Dermis blood vessel endothelial cell (primary cell): Measurements from ENCODE around the gene STXBP2. TPM values are rescaled to one million over a fixed set of nuclear protein-coding genes. Genes with fewer than 3 reads are reported as not detected.

Experiments
- DNase-seq: peaks from one replicate; pipeline ENCODE4 v3.0.0; 2010
- total RNA-seq: library from RNA; depleted of rRNA; stranded (reverse); fragments of >200 nt; gene quantifications from 2 replicates; pipeline ENCODE4 v1.2.3, GENCODE V29; 2014

STXBP2 gene
- total RNA-seq, 1 donor from 2014 or later = 30.8 TPM

- no peak for DNase-seq
These were observed 1.2 kb upstream of the STXBP2 start for GRCh38 chr19:7635670-7636069.

- DNase-seq = no peak
These were observed 606 bp upstream of the STXBP2 start for GRCh38 chr19:7636317-7636690.

DNA sequence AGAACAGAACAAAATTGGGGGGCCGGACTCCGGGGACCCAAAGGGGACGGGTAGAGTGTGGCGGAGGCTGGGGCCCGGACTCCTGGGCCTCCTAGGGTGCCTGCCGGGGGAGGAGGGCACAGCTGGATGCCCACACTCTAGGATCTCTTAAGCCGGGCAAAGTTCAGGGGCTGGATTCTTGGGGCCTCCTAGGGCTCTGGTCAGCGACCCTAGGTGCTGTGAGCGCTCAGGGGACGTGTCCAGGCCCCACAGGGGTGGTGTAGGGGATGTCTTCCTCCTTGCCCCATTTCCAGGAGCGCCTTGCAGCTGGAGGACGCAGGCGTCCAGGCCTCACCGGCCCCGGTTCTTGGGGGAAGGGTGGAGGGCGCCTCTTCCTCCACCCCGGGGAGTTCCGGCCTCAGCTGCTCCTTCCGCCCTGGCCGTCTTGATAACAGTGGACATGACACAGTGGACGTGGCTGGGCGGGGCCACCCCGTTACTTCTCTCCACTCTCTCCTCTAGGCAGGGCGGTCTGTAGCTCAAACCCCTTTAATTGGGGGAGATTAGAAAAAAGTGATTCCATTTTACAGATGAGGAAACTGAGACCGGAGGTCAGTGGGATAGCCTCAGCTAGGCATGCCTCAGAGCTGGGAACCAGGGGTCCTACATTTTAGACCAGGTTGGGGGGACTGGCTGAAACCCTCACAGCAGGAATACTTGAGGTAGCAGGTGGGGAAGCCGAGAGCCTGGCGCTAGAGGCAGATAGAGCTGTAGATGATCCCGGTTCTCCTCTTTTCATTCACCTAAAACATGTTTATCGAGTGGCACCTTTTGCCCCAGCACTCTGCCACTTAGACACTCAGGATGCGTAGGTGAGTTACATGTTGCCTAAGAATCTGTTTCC, 705 bp downstream of the STXBP2 start:
- DNase-seq = peak; percentile 35

DNA sequence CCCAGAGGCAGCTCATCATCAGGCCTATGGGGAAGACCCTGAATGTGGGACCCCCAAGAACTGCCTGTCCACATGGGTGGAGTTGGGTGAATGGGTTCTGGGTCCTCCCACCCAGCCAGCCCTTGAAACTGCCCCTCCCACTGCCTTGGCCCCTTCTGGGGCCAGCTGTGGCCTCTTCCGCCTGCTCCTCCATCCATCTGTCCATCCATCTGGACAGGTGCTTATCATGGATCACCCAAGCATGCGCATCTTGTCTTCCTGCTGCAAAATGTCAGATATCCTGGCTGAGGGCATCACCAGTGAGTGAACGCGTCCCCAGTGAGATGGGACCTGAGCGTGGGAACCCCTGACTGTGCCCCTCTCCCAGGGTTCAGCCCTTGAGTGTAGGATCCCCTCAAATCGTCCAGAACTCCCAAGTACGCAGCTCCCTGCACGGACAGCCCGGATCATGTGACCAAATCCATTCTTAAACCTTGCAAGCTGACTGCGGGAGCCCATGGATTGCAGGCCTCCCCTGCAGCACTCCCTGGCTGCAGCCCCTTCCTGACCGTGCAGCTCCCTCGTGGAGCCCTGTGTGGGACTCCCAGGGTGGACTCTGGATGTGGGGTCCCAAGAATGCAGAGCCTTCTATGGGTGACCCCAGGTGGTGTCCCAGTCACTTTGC, 2.0 kb downstream of the STXBP2 start:
- no peak for DNase-seq

GRCh38 chr19:7639863-7640348, 3.0 kb downstream of the STXBP2 start:
- no peak for DNase-seq

- no peak for DNase-seq
These were observed 3.9 kb downstream of the STXBP2 start for GRCh38 chr19:7640803-7641202.

GRCh38 chr19:7641290-7642276, 4.7 kb downstream of the STXBP2 start:
- DNase-seq = no peak

- no peak for DNase-seq
These were observed 5.6 kb downstream of the STXBP2 start for GRCh38 chr19:7642295-7643030.

GRCh38 chr19:7643031-7643415, 6.1 kb downstream of the STXBP2 start:
- DNase-seq = no peak

DNA sequence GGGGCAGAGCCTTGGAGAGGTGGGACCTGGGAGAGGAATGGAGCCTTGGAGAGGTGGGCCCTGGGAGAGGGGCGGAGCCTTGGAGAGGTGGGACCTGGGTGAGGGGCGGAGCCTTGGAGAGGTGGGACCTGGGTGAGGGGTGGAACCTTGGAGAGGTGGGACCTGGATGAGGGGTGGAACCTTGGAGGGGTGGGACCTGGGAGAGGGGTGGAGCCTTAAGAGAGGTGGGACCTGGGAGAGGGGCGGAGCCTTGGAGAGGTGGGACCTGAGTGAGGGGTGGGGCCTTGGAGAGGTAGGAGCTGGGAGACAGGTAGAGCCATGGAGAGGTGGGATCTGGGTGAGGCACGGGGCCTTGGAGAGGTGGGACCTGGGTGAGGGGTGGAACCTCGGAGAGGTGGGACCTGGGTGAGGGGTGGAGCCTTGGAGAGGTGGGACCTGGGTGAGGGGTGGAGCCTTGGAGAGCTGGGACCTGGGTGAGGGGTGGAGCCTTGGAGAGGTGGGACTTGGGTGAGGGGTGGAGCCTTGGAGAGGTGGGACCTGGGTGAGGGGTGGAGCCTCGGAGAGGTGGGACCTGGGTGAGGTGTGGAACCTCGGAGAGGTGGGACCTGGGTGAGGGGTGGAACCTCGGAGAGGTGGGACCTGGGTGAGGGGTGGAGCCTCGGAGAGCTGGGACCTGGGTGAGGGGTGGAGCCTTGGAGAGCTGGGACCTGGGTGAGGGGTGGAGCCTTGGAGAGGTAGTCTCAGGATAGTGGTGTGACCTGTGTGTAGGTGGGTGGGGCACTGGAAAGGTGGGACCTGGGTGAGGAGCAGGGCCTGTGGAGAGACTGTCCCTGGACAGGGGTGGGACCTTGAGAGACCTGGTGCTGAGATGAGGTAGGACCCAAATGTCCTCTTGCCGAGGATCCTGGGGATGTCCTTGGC, 7.0 kb downstream of the STXBP2 start:
- peak; percentile 26 for DNase-seq

DNA sequence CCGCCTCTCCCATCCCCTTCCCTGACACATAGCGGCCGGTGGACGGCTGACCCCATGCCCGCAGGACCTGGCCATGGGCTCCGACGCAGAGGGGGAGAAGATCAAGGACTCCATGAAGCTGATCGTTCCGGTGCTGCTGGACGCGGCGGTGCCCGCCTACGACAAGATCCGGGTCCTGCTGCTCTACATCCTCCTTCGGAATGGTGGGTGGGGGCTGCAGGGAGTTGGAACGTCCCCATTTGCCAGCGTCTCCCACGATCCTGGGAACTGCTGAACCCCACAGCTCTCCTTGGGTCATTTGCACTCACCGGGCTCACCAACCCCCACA, 7.6 kb downstream of the STXBP2 start:
- DNase-seq = no peak

- no peak for DNase-seq
These were observed 8.3 kb downstream of the STXBP2 start for GRCh38 chr19:7645163-7645562.

DNA sequence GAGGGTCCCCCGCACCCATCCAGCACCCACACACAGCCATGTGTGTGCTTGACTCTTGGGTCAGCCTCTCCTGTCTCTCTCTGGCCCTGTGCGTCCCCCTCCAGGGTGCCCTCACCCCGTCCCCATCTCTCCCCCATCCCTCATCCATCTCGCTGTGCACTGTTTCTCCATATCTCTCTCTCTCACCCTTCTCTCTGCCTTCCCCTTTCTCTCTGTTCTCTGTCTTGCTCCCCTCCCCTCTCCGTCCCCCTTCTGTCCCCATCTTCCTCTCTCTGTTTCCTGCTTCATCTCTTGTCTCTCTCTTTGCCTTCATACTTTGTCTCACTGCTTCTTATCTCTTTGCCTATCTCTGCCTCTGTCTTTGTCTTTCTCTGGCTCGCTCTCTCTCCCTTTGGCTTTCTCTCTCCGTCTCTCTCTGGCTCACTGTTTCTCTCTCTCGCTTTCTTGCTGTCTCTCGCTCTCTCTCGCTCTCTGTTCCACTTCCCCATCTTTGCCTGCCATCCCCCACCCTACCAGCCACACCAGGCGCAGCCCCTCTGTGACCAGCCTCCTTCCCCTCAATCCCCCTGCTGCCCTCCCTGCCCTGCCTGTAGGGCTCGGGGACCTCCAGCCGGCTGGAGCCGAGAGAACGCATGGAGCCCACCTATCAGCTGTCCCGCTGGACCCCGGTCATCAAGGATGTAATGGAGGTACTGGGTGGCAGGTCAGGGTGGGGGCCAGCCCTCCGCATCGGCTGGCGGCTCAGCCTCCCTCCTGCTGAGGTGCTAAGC, 8.9 kb downstream of the STXBP2 start:
- DNase-seq = no peak

GRCh38 chr19:7646426-7646700, 9.5 kb downstream of the STXBP2 start:
- DNase-seq = no peak

DNA sequence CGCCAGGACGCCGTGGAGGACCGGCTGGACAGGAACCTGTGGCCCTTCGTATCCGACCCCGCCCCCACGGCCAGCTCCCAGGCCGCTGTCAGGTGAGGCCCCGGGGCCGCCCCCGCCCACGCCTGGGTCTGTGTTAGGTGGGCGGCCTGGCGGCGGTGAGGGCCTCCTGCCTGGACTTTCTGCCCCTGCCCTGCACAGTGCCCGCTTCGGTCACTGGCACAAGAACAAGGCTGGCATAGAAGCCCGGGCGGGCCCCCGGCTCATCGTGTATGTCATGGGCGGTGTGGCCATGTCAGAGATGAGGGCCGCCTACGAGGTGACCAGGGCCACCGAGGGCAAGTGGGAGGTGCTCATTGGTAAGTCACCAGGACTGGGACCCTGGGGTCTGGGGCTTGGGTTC, 10.2 kb downstream of the STXBP2 start:
- no peak for DNase-seq

DNA sequence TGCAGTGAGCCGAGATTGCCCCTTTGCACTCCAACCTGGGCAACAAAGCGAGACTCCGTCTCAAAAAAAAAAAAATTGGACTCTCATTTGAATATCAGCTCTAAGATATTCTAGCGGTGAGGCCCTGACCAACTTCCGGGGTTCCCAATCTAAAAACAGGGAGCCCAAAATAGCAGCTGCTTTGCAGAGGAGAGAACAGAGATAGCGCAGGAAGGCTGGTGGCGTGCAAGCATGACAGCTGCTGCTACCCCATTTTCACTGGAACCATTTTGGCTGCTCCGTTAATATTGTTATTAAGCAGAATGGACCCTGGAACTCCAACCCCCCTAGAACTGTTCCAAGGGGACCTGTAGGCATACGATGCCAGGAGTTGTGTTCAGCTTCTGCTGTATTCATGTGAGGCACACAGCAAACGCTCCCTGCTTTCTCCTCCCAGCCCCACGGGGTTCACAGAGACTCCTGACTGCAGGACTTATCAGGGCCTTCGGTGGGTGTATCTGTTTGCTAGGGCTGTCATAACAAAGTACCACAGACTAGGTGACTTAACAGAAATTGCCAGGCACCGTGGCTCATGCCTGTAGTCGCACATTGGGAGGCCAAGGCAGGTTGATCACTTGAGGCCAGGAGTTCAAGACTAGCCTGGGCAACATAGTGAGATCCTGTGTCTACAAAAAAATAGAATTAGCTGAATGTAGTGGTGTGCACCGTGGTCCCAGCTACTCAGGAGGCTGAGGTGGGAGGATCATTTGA, 11.5 kb downstream of the STXBP2 start:
- no peak for DNase-seq

DNA sequence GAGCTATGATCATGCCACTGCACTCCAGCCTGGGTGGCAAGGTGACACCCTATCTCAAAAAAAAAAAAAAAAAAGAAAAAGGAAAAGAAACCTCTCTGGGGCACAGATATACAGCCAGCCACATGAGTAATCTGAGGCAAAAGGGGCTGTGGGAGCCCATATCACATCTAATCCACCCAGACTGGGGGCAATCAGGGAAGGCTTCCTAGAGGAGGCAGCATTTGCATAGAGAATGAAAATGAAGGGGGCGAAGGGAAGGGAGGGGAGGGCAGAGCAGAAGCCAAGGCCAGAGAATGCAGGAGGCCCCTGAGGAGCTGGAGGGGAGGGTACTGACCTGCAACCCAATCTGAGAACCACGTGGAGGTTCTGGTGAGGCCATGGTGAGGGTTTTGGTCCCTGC, 13.2 kb downstream of the STXBP2 start:
- DNase-seq = no peak

- DNase-seq = peak; percentile 76
These were observed 15.2 kb downstream of the STXBP2 start for GRCh38 chr19:7652061-7652641.

DNA sequence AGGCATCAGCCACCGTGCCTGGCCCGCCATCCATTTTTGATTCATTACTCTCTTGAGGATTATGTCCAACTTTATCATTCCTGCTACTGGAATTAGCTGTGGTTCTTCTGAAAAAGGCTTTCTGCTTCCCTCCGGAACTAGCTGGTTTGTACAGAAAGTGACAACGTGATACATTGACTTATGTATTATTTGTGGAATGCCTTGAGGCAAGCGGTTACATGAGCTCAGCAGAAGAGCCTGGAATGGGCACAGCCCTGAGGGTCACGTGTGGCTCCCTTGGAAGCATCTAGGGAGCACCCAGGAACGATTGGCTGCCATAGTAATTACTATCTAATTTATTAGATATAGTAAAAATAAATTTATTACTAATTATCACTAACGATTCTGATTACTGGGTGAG, 17.5 kb downstream of the STXBP2 start:
- no peak for DNase-seq
